K562 (cell line): ENCODE data around the gene PHF11. TPM values are rescaled to one million over a fixed set of nuclear protein-coding genes. Genes with fewer than 3 reads are reported as not detected.

Experiments used
- ATAC-seq: fragments of 200-7000 bp; cut with Tn5 transposase; 3 replicates; pipeline ENCODE4 v1.9.1; 2020; ENCODE audit warnings: moderate library complexity
- BruUV-seq: library from RNA; stranded (reverse); fragments of 400-500 nt; replicated peaks from 2 replicates; lab custom pipeline; 2021; lab: Mats Ljungman, UMichigan
- CTCF ChIA-PET: fragments of 300-600 bp; formaldehyde crosslinking; extraction: SDS; loops from one replicate; lab custom pipeline; 2021; ENCODE audit warnings: low intra/inter-chr PET ratio; lab: Yijun Ruan, JAX
- POLR2A ChIA-PET: fragments of 300-600, 350-650 bp; sonication (Branson Sonifier 250); formaldehyde crosslinking; extraction: SDS; loops from one replicate; lab custom pipeline; 2021; ENCODE audit warnings: antibody characterized with exemption, inconsistent platforms; lab: Yijun Ruan, JAX
- DNase-seq, 4 experiments: peaks; one replicate each; pipeline versions ENCODE4 v3.0.0 to v3.0.0-alpha.2; 2011 to 2018; ENCODE audit warnings: low spot score in 3 of 4, mixed read lengths in 3 of 4; ENCODE audit errors: extremely low read depth in 1 of 4
- FAIRE-seq: peaks from 2 replicates; lab custom pipeline; 2011; peaks lifted over from hg19 to GRCh38; lab: Jason Lieb, UNC
- H2AFZ ChIP-seq: 2 replicates; pipeline ENCODE4 v1.6.0; 2011; ENCODE audit warnings: low read depth, low read length, control low read depth, inconsistent platforms
- H3K27ac ChIP-seq: fragments of 200-600 bp; 3 replicates; pipeline ENCODE4 v1.8.0; 2011; ENCODE audit warnings: low read depth, mild to moderate bottlenecking, control low read depth, inconsistent platforms, low read length, moderate library complexity, mixed read lengths; ENCODE audit errors: extremely low read depth
- H3K27me3 ChIP-seq, 2 experiments: fragments of 300-600 bp in 1 of 2; 2 replicates in 1 of 2; 3 replicates in 1 of 2; pipeline versions ENCODE4 v1.6.0 to v1.8.0; 2011; ENCODE audit warnings: inconsistent platforms in 2 of 2, low read length in 2 of 2, mild to moderate bottlenecking in 1 of 2, mixed read lengths in 1 of 2, moderate library complexity in 1 of 2; ENCODE audit not compliant: control insufficient read depth in 2 of 2, insufficient read depth in 2 of 2
- H3K36me3 ChIP-seq: fragments of 300-600 bp; 3 replicates; pipeline ENCODE4 v1.8.0; 2011; ENCODE audit warnings: mild to moderate bottlenecking, low read length, inconsistent platforms; ENCODE audit not compliant: control insufficient read depth, insufficient read depth
- H3K4me1 ChIP-seq, 2 experiments: fragments of 200-600 bp in 1 of 2; replicated peaks in 1 of 2; 2 replicates in 1 of 2; 3 replicates in 1 of 2; pipeline versions ENCODE4 v1.5.1 to v1.8.0; 2011; ENCODE audit warnings: inconsistent platforms in 2 of 2, low read length in 2 of 2, mild to moderate bottlenecking in 1 of 2, mixed read lengths in 1 of 2, moderate library complexity in 1 of 2; ENCODE audit not compliant: control insufficient read depth in 2 of 2, insufficient read depth in 2 of 2
- H3K4me2 ChIP-seq: 2 replicates; pipeline ENCODE4 v1.6.1; 2011; ENCODE audit warnings: low read length, control low read depth, inconsistent platforms, mixed read lengths; ENCODE audit not compliant: insufficient read depth
- H3K4me3 ChIP-seq: fragments of 200-600 bp; sonication (generic), shearing (Covaris generic); 2 replicates; pipeline ENCODE4 v1.5.1; 2016; ENCODE audit warnings: control low read depth, inconsistent platforms
- H3K79me2 ChIP-seq: fragments of 200-600 bp; 3 replicates; pipeline ENCODE4 v1.8.0; 2011; ENCODE audit warnings: low read length, inconsistent platforms; ENCODE audit not compliant: control insufficient read depth, insufficient read depth
- H3K9ac ChIP-seq, 2 experiments: 2 replicates each; pipeline versions ENCODE4 v1.6.0 to v1.6.1; 2011; ENCODE audit warnings: low read depth in 2 of 2, low read length in 2 of 2, control low read depth in 1 of 2, inconsistent platforms in 1 of 2, mild to moderate bottlenecking in 1 of 2, mixed read lengths in 1 of 2; ENCODE audit not compliant: insufficient read depth in 1 of 2
- H3K9me1 ChIP-seq: one replicate; pipeline ENCODE4 v1.6.0; 2011; ENCODE audit warnings: inconsistent platforms, mild to moderate bottlenecking, low read length, moderate library complexity; ENCODE audit not compliant: control insufficient read depth, insufficient read depth
- H3K9me3 ChIP-seq: replicated peaks from 2 replicates; pipeline ENCODE4 v1.5.1; 2011; ENCODE audit warnings: low read depth, low read length, inconsistent platforms; ENCODE audit not compliant: control insufficient read depth, insufficient read depth
- H4K20me1 ChIP-seq: replicated peaks from 2 replicates; pipeline ENCODE4 v1.6.1; 2011; ENCODE audit warnings: low read length, inconsistent platforms, mixed read lengths; ENCODE audit not compliant: control insufficient read depth, insufficient read depth
- ARID1B ChIP-seq: fragments of 450-650 bp; IDR thresholded peaks from 2 replicates; pipeline ENCODE4 v1.6.1; 2016; ENCODE audit warnings: antibody characterized with exemption, mild to moderate bottlenecking, inconsistent platforms
- CTCF ChIP-seq, 3 experiments: IDR thresholded peaks in 2 of 3; conservative IDR thresholded peaks in 1 of 3; 2 replicates each; pipeline ENCODE4 v1.5.1; 2011 to 2012; ENCODE audit warnings: low read length in 3 of 3, mild to moderate bottlenecking in 3 of 3, control low read depth in 2 of 3, improper control_type of control experiment in 1 of 3, inconsistent platforms in 1 of 3, low read depth in 1 of 3, mixed read lengths in 1 of 3, moderate library complexity in 1 of 3; ENCODE audit not compliant: insufficient read depth in 2 of 3
- DPF2 ChIP-seq: fragments of 450-650 bp; IDR thresholded peaks from 2 replicates; pipeline ENCODE4 v1.6.1; 2016
- ETS1 ChIP-seq: conservative IDR thresholded peaks from 2 replicates; pipeline ENCODE4 v1.6.1; 2011; ENCODE audit warnings: low read depth, mild to moderate bottlenecking, low read length; ENCODE audit not compliant: control insufficient read depth
- FOXA3 ChIP-seq, 2 experiments: fragments of 450-650 bp in 1 of 2; sonication (generic) in 1 of 2; formaldehyde crosslinking; IDR thresholded peaks in 1 of 2; conservative IDR thresholded peaks in 1 of 2; 2 replicates each; pipeline versions ENCODE4 v1.4.0 to v1.8.0; 2020 to 2022; ENCODE audit warnings: mild to moderate bottlenecking in 2 of 2, missing genetic modification reagents in 1 of 2
- HEY1 ChIP-seq: fragments of 250-450 bp; sonication (Bioruptor Pico); IDR thresholded peaks from 2 replicates; pipeline ENCODE4 v1.5.0; 2020; ENCODE audit warnings: mild to moderate bottlenecking, moderate library complexity, borderline replicate concordance
- MTA2 ChIP-seq: fragments of 450-650 bp; IDR thresholded peaks from 2 replicates; pipeline ENCODE4 v1.6.1; 2016; ENCODE audit warnings: low read depth
- NCOA2 ChIP-seq, 2 experiments: fragments of 450-650 bp; IDR thresholded peaks; 2 replicates each; pipeline ENCODE4 v1.6.1; 2018; ENCODE audit warnings: mild to moderate bottlenecking in 2 of 2, moderate library complexity in 1 of 2; ENCODE audit not compliant: partially characterized antibody in 2 of 2
- NFXL1 ChIP-seq: fragments of 450-650 bp; formaldehyde crosslinking; IDR thresholded peaks from 2 replicates; pipeline ENCODE4 v1.4.0; 2021; ENCODE audit warnings: mild to moderate bottlenecking
- NR4A1 ChIP-seq, 2 experiments: fragments of 250-450 bp in 1 of 2; fragments of 450-650 bp in 1 of 2; sonication (Bioruptor Pico) in 1 of 2; IDR thresholded peaks; 2 replicates each; pipeline versions ENCODE4 v1.4.0 to v1.6.1; 2016 to 2020; ENCODE audit warnings: mild to moderate bottlenecking in 2 of 2, missing compliant biosample characterization in 1 of 2, missing genetic modification characterization in 1 of 2, moderate library complexity in 1 of 2
- PHB2 ChIP-seq: fragments of 450-650 bp; IDR thresholded peaks from 2 replicates; pipeline ENCODE4 v1.6.1; 2017; ENCODE audit warnings: low read depth
- SAFB2 ChIP-seq: fragments of 200-400 bp; formaldehyde crosslinking; IDR thresholded peaks from 2 replicates; pipeline ENCODE4 v1.6.1; 2018; ENCODE audit warnings: borderline replicate concordance, low read length, low read depth, moderate library complexity; ENCODE audit not compliant: severe bottlenecking
- SLC30A9 ChIP-seq: fragments of 250-450 bp; sonication (Bioruptor Pico); IDR thresholded peaks from 2 replicates; pipeline ENCODE4 v1.8.0; 2022; ENCODE audit warnings: mild to moderate bottlenecking, moderate library complexity
- ZNF146 ChIP-seq: IDR thresholded peaks from one replicate; pipeline ENCODE4 v1.6.1; 2018; ENCODE audit warnings: missing compliant biosample characterization; ENCODE audit not compliant: unreplicated experiment
- ZNF280B ChIP-seq: fragments of 250-450 bp; sonication (Bioruptor Pico); IDR thresholded peaks from 2 replicates; pipeline ENCODE4 v1.5.1; 2021; ENCODE audit warnings: mild to moderate bottlenecking
- WGBS: fragments of 100-300 bp; shearing (Covaris generic); methylation state at CpG from one replicate; pipeline ENCODE4 v1.1.6; 2016; ENCODE audit warnings: low coverage, mixed read lengths; ENCODE audit not compliant: insufficient coverage; ENCODE audit errors: missing lambda C conversion rate; 5-methylcytosine and 5-hydroxymethylcytosine counted together
- in situ Hi-C: fragments of 300-500 bp; cut with MboI; formaldehyde crosslinking; loops from 4 replicates; pipeline ENCODE4 v1.15.0; 2018; ENCODE audit warnings: inconsistent platforms, mixed read lengths
- intact Hi-C: fragments of 100-400 bp; cut with micrococcal nuclease; formaldehyde crosslinking; loops from 2 replicates; pipeline ENCODE4 v1.14.2; 2022
- polyA plus RNA-seq, 8 experiments: library from polyadenylated mRNA; depleted of rRNA in 4 of 8; stranded (reverse) in 5 of 8; unstranded in 3 of 8; fragments of >200 nt; fragmentation: Nextera tagmentation in 2 of 8; fragmentation: Illumina TruSeq in 1 of 8; extraction: Ambion mirVana in 2 of 8; extraction: Trizol in 1 of 8; gene quantifications; 2 replicates each; pipeline versions ENCODE4 v1.2.1 to v1.2.3, GENCODE V29; 2011 to 2014; ENCODE audit warnings: inconsistent platforms in 1 of 8, missing spikeins in 1 of 8
- total RNA-seq, 7 experiments: library from RNA; depleted of rRNA in 6 of 7; stranded (reverse); fragments of >200 nt in 6 of 7; fragmentation: Illumina TruSeq in 2 of 7; extraction: Trizol in 2 of 7; gene quantifications; 2 replicates each; pipeline versions ENCODE4 v1.2.1 to v1.2.3, GENCODE V29; 2011 to 2021; ENCODE audit warnings: low replicate concordance in 1 of 7

The PHF11 gene
- total and polyA plus RNA-seq, 9 of the 15 experiments (the other 6 are each of a cell fraction or from before 2014, with no cell fraction given): 1.9 to 7.0 (median 5.3) TPM

- ChIA-PET POLR2A (no interaction called here), CTCF (no interaction called here)
- H3K27ac ChIP-seq: no peak overlapping the region
- ATAC-seq (no peak), FAIRE-seq (no peak), DNase-seq (no peak)
- intact Hi-C loops: no loop called here
- in situ Hi-C loops: no loop called here
- H3K4me2 ChIP-seq: no peak overlapping the region
- no peaks in the 10 kb centered on the region for H3K9me3 ChIP-seq
- TF ChIP-seq ARID1B (no peak), SLC30A9 (CRISPR knock-in tag) (no peak), ETS1 (no peak), MTA2 (no peak), ZNF280B (CRISPR knock-in tag) (no peak), DPF2 (no peak), SAFB2 (no peak), PHB2 (no peak), NR4A1 (CRISPR knock-in tag; IDR thresholded peaks at IDR 0.05) (no peak), NR4A1 (tag; IDR thresholded peaks at IDR 0.05) (no peak), NFXL1 (CRISPR knock-in tag) (no peak), HEY1 (CRISPR knock-in tag) (no peak), CTCF (IDR thresholded peaks at IDR 0.05 in 2 of 3, conservative IDR thresholded peaks at IDR 0.05 in 1 of 3; ENCODE audit: insufficient read depth in 2 of 3, low read depth in 1 of 3, low read length in 3 of 3) (no peak), ZNF146 (CRISPR knock-in tag) (no peak), NCOA2 (IDR thresholded peaks at IDR 0.05; ENCODE audit: partially characterized antibody in 2 of 2) (no peak), FOXA3 (CRISPR knock-in tag; conservative IDR thresholded peaks at IDR 0.05 in 1 of 2, IDR thresholded peaks at IDR 0.05 in 1 of 2) (no peak)
- H3K36me3 ChIP-seq: no peaks in the 10 kb centered on the region
- H2AFZ ChIP-seq: no peak overlapping the region
- H3K79me2 ChIP-seq: no peaks in the 10 kb centered on the region
- whole genome bisulfite sequencing: 77% methylated on average over 5 of the region's 5 CpGs
- no peak overlapping the region for H3K4me3 ChIP-seq
- no peaks in the 10 kb centered on the region for H3K27me3 ChIP-seq
- no peaks in the 10 kb centered on the region for H3K4me1 ChIP-seq
- no TSS peak for BruUV-seq
- H3K9me1 ChIP-seq: no peaks in the 10 kb centered on the region
- H3K9ac ChIP-seq: no peak overlapping the region
- no peaks in the 10 kb centered on the region for H4K20me1 ChIP-seq
These were observed 29.2 kb downstream of the PHF11 start for GRCh38 chr13:49524740-49525501.
